B cell (primary cell): Measurements from ENCODE around the gene CSTF3. TPM values are rescaled to one million over a fixed set of nuclear protein-coding genes. Genes with fewer than 3 reads are reported as not detected.

Source experiments
- ATAC-seq: fragments of 200-7000 bp; cut with Tn5 transposase; one replicate; pipeline ENCODE4 v1.10.0; 2021; ENCODE audit warnings: low read depth, mild to moderate bottlenecking, moderate number of reproducible peaks, moderate library complexity
- CTCF ChIA-PET: fragments of 350-600 bp; sonication (Branson Sonifier 250); formaldehyde crosslinking; loops from one replicate; lab custom pipeline; 2021; ENCODE audit warnings: antibody characterized with exemption, inconsistent platforms; lab: Charles Lee
- POLR2A ChIA-PET: fragments of 350-600 bp; sonication (Branson Sonifier 250); formaldehyde crosslinking; loops from one replicate; lab custom pipeline; 2021; ENCODE audit warnings: antibody characterized with exemption; lab: Charles Lee
- DNase-seq: peaks from one replicate; pipeline ENCODE4 v3.0.0; 2013
- H2AFZ ChIP-seq: 2 replicates; pipeline ENCODE4 v1.6.1; 2012; ENCODE audit warnings: mild to moderate bottlenecking, low read depth, low read length; ENCODE audit not compliant: insufficient read depth, poor library complexity, severe bottlenecking
- H3K27ac ChIP-seq, 2 donors: 1 replicate in 1 of 2; 2 replicates in 1 of 2; pipeline ENCODE4 v1.5.1; 2012 to 2013; ENCODE audit warnings: low read length in 2 of 2, mild to moderate bottlenecking in 2 of 2, moderate library complexity in 1 of 2
- H3K27me3 ChIP-seq, 4 experiments: fragments of 200-600 bp in 1 of 4; sonication (generic) in 1 of 4; replicated peaks in 1 of 4; 1 replicate in 2 of 4; 2 replicates in 2 of 4; pipeline versions ENCODE4 v1.6.1 to v1.7.0; 2013 to 2016; ENCODE audit warnings: low read length in 3 of 4, mild to moderate bottlenecking in 2 of 4, mixed read lengths in 1 of 4, moderate library complexity in 1 of 4; ENCODE audit not compliant: insufficient read depth in 4 of 4, control insufficient read depth in 3 of 4; ENCODE audit errors: control extremely low read depth in 1 of 4
- H3K36me3 ChIP-seq, 2 experiments: replicated peaks in 1 of 2; 1 replicate in 1 of 2; 2 replicates in 1 of 2; pipeline versions ENCODE4 v1.6.1 to v1.7.1; 2013; ENCODE audit warnings: low read length in 1 of 2; ENCODE audit not compliant: insufficient read depth in 2 of 2, control insufficient read depth in 1 of 2; ENCODE audit errors: control extremely low read depth in 1 of 2, extremely low read depth in 1 of 2
- H3K4me1 ChIP-seq, 2 donors: fragments of 200-600 bp in 1 of 2; sonication (generic) in 1 of 2; 1 replicate in 1 of 2; 2 replicates in 1 of 2; pipeline versions ENCODE4 v1.5.1 to v1.6.1; 2013 to 2017; ENCODE audit warnings: low read length in 2 of 2; ENCODE audit not compliant: control insufficient read depth in 2 of 2, insufficient read depth in 2 of 2
- H3K4me2 ChIP-seq: replicated peaks from 2 replicates; pipeline ENCODE3; 2012; ENCODE audit warnings: mild to moderate bottlenecking, low read depth, low read length; ENCODE audit not compliant: poor library complexity, severe bottlenecking
- H3K4me3 ChIP-seq, 5 experiments: fragments of 200-600 bp in 1 of 5; sonication (generic) in 1 of 5; 1 replicate in 3 of 5; 2 replicates in 2 of 5; pipeline versions ENCODE4 v1.5.1 to v1.7.0; 2011 to 2016; ENCODE audit warnings: low read length in 4 of 5, mild to moderate bottlenecking in 4 of 5, low read depth in 2 of 5, control low read depth in 1 of 5, moderate library complexity in 1 of 5; ENCODE audit not compliant: insufficient read depth in 1 of 5; ENCODE audit errors: control extremely low read depth in 1 of 5, extremely low read depth in 1 of 5
- H3K79me2 ChIP-seq: fragments of 200-600 bp; sonication (generic); one replicate; pipeline ENCODE4 v1.6.0; 2016; ENCODE audit warnings: low read length; ENCODE audit not compliant: control insufficient read depth, insufficient read depth
- H3K9ac ChIP-seq: fragments of 200-600 bp; sonication (generic); 2 replicates; pipeline ENCODE4 v1.6.1; 2017; ENCODE audit warnings: mild to moderate bottlenecking, low read length, moderate library complexity
- H3K9me3 ChIP-seq, 3 donors: one replicate each; pipeline versions ENCODE4 v1.6.1 to v1.7.1; 2013; ENCODE audit warnings: low read length in 2 of 3; ENCODE audit not compliant: control insufficient read depth in 2 of 3, insufficient read depth in 1 of 3; ENCODE audit errors: control extremely low read depth in 1 of 3
- H4K20me1 ChIP-seq: 2 replicates; pipeline ENCODE4 v1.6.0; 2012; ENCODE audit warnings: mild to moderate bottlenecking, low read length; ENCODE audit not compliant: insufficient read depth, control insufficient read depth, poor library complexity, severe bottlenecking
- H3K27ac Mint-ChIP-seq: one replicate; pipeline ENCODE4 v1.8.0; 2021; ENCODE audit warnings: mixed read lengths
- H3K27me3 Mint-ChIP-seq: one replicate; pipeline ENCODE4 v1.8.0; 2021; ENCODE audit warnings: mixed read lengths
- H3K4me1 Mint-ChIP-seq: one replicate; pipeline ENCODE4 v1.8.0; 2021; ENCODE audit warnings: mixed read lengths
- H3K4me3 Mint-ChIP-seq: one replicate; pipeline ENCODE4 v1.8.0; 2021; ENCODE audit warnings: mixed read lengths
- H3K9me3 Mint-ChIP-seq: one replicate; pipeline ENCODE4 v1.8.0; 2022; ENCODE audit warnings: mixed read lengths; ENCODE audit not compliant: insufficient read depth
- CTCF ChIP-seq: fragments of 200-600 bp; IDR thresholded peaks from one replicate; pipeline ENCODE4 v1.8.0; 2022; ENCODE audit warnings: antibody characterized with exemption, mild to moderate bottlenecking
- EZH2 ChIP-seq: IDR thresholded peaks from 2 replicates; pipeline ENCODE4 v1.6.1; 2012; ENCODE audit warnings: borderline replicate concordance, low read depth, mild to moderate bottlenecking, moderate library complexity, low read length; ENCODE audit not compliant: insufficient read depth, poor library complexity, severe bottlenecking
- WGBS: methylation state at CpG from one replicate; pipeline ENCODE4 v1.1.5; 2013; ENCODE audit warnings: missing lambda C conversion rate; ENCODE audit not compliant: insufficient coverage; 5-methylcytosine and 5-hydroxymethylcytosine counted together
- intact Hi-C: fragments of 100-400 bp; cut with micrococcal nuclease; formaldehyde crosslinking; loops from one replicate; pipeline ENCODE4 v1.10.0; 2022
- polyA plus RNA-seq: library from polyadenylated mRNA; depleted of rRNA; stranded (reverse); fragments of >200 nt; gene quantifications from 2 replicates; pipeline ENCODE4 v1.2.3, GENCODE V29; 2012
- total RNA-seq, 2 donors: library from RNA; stranded (reverse); fragments of 120-200 nt in 1 of 2; gene quantifications; 1 replicate in 1 of 2; 2 replicates in 1 of 2; pipeline versions ENCODE4 v1.2.3 to v1.2.4, GENCODE V29; 2013 to 2022

CSTF3 gene
- total and polyA plus RNA-seq, 2 donors (not counting 1 experiment from before 2014, with no cell fraction given): 14.4 to 42.2 TPM

GRCh38 chr11:33194455-33194854 lies 33.2 kb upstream of the CSTF3 start:
- H3K27ac Mint-ChIP-seq: no peak overlapping the region
- Histone ChIP-seq H3K27me3 (no peaks in the 10 kb centered on the region), H3K9me3 (no peaks in the 10 kb centered on the region), H3K9ac (no peak overlapping the region), H3K27ac (no peak overlapping the region), H3K79me2 (no peaks in the 10 kb centered on the region), H2AFZ (no peak overlapping the region), H3K4me3 (no peak overlapping the region), H3K36me3 (no peaks in the 10 kb centered on the region), H3K4me1 (no peaks in the 10 kb centered on the region), H3K4me2 (no peak overlapping the region), H4K20me1 (no peaks in the 10 kb centered on the region)
- POLR2A ChIA-PET: no interaction called here
- no peak for TF ChIP-seq EZH2
- TF ChIP-seq CTCF: no peak
- CTCF ChIA-PET: no interaction called here
- intact Hi-C loops: no loop called here
- no peak for ATAC-seq
- no peaks in the 10 kb centered on the region for H3K27me3 Mint-ChIP-seq
- no peak overlapping the region for H3K4me3 Mint-ChIP-seq
- no peaks in the 10 kb centered on the region for H3K9me3 Mint-ChIP-seq
- DNase-seq: no peak
- H3K4me1 Mint-ChIP-seq: no peaks in the 10 kb centered on the region
- WGBS: 95% methylated on average over 3 of the region's 4 CpGs

- Histone ChIP-seq H3K27ac (no peak overlapping the region), H3K79me2 (no peaks in the 10 kb centered on the region), H3K4me1 (no peaks in the 10 kb centered on the region), H3K4me2 (no peak overlapping the region), H3K4me3 (no peak overlapping the region), H3K9ac (no peak overlapping the region), H4K20me1 (no peaks in the 10 kb centered on the region), H3K9me3 (no peaks in the 10 kb centered on the region), H3K36me3 (no peaks in the 10 kb centered on the region), H3K27me3 (no peaks in the 10 kb centered on the region), H2AFZ (no peak overlapping the region)
- Mint-ChIP-seq H3K27me3 (no peaks in the 10 kb centered on the region), H3K4me1 (no peaks in the 10 kb centered on the region), H3K27ac (no peak overlapping the region), H3K9me3 (no peaks in the 10 kb centered on the region), H3K4me3 (no peak overlapping the region)
- CTCF ChIA-PET: no interaction called here
- DNase-seq: no peak
- POLR2A ChIA-PET: no interaction called here
- TF ChIP-seq EZH2 (no peak), CTCF (no peak)
- intact Hi-C loops: no loop called here
- no peak for ATAC-seq
These were observed 30.2 kb upstream of the CSTF3 start for GRCh38 chr11:33191467-33191866.
